Measurements from ENCODE around the gene RIPPLY1.

RIPPLY1 gene

GRCh38 chrX:106917830-106918500, 14.8 kb upstream of the RIPPLY1 start:
- TF ChIP-seq CTCF (IDR thresholded peaks at IDR 0.05; ENCODE audit: low read depth, low read length), result no peak

GRCh38 chrX:106912864-106913263, 9.7 kb upstream of the RIPPLY1 start:
- no peak for TF ChIP-seq CTCF (IDR thresholded peaks at IDR 0.05; ENCODE audit: low read depth, low read length)
- H3K4me3 ChIP-seq (ENCODE audit: low read depth, low read length), result no peak overlapping the region

More at GRCh38 chrX:106917830-106918500, 14.8 kb upstream of the RIPPLY1 start:
- no peak overlapping the region for H3K4me3 ChIP-seq (ENCODE audit: low read depth, low read length)

DNA sequence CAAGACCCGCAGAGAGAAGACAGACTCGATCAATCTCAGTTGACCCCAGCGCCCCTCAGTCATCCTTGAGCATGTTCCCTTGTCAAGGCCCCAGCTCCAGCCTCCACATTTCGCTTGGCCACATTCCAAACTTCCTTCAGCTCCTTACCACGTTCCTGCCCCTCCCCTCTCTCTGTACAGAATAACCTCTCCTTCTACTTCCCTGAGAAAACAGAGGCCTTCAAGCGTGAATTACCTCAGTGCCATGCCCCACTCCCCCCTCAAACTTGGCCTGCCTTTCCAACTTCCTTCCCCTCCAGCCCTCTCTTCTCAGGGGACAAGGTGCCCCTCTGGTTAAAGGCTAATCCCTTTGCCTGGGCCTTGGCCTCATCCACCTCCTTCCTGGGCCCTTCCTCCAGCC, 3.2 kb upstream of the RIPPLY1 start:
- H3K4me3 ChIP-seq (ENCODE audit: low read depth, low read length), result no peak overlapping the region
- TF ChIP-seq CTCF (IDR thresholded peaks at IDR 0.05; ENCODE audit: low read depth, low read length), result no peak

DNA sequence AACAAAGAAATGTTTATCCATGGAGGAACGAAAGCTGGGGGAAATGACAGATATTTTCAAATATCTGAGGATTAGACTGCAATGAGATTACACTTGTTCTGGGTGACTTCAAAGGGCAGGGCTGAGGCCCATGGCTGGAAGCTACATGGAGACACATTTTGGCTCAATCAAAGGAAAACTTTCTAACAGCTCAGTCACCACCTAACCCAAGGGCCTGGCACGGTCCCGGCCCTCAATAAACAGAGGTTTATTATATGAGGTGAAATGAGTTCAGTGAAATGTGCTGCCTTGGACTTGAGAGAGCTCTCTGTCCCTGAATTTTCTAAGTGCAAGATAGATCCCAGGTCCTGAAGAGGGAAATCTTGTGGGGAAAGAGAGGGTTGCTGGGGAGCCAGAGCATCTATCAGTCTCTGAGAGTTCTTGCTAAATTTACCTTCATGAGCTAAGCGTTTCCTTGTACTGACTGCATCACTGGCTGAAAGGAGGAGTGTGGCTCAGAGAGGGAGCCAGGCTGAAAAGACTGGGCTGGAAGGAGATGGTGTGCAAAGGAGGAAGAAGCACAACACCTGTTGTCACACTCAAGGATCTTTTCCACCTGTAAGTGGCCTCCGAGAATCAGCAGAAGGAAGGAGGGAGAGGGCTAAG, 2.0 kb upstream of the RIPPLY1 start:
- TF ChIP-seq CTCF (IDR thresholded peaks at IDR 0.05; ENCODE audit: low read depth, low read length), result no peak
- no peak overlapping the region for H3K4me3 ChIP-seq (ENCODE audit: low read depth, low read length)

DNA sequence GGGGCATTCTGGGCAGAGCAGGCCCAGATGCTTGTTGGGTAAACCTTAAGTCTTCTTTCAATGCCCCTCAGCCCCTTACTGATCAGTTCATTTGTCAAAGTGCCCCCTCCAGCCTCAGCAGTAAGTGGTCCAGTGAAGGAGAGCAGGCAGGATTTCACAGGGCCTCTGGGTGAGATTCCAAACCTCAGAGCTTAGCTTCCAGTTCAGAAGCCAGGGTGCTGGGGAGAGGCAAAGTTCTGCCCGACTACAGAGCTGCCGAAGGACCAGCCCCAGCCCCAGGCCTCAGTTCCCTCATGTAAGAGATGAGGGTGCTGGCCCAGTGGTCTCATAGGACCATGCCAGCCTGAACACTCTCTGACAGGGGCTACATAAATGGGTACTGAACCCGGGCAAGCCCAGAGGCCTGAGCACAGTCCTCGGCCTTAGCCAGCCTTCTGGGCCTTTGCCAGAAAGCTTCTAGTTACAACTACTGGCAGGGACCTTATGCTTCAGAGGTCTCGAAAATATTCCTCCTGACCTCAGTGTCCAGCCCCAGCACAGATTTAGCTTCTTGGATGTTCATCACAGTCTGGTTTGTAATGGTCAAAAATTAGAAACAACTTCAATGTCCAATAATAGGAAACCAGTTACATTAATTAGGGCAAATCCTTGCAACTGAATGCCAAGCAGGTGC, 851 bp upstream of the RIPPLY1 start:
- no peak for TF ChIP-seq CTCF (IDR thresholded peaks at IDR 0.05; ENCODE audit: low read depth, low read length)
- H3K4me3 ChIP-seq (ENCODE audit: low read depth, low read length), result no peak overlapping the region

DNA sequence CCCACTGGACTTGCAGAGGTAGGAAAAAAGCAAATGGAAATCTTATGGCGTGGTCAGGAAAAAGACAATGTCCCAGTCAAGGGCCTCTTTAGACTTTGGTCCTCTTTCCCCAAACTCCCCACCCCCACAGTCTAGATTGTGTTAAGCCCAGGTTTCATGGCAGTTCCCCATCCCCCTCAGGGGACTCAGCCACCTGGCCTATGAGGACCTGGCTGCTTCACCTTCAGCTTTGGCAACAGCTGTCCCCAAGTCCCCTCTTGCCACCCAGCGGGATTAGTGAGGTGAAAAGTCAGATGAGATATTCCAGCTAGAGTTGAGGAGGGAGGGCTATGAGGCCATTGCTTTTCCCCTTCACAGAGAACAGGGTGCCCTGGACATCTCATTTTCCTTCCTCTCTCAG, 457 bp downstream of the RIPPLY1 start:
- no peak for TF ChIP-seq CTCF (IDR thresholded peaks at IDR 0.05; ENCODE audit: low read depth, low read length)
- H3K4me3 ChIP-seq (ENCODE audit: low read depth, low read length), result no peak overlapping the region

GRCh38 chrX:106901781-106902219, 1.3 kb downstream of the RIPPLY1 start:
- H3K4me3 ChIP-seq (ENCODE audit: low read depth, low read length), result no peak overlapping the region

More at GRCh38 chrX:106901781-106902219, 1.3 kb downstream of the RIPPLY1 start:
- TF ChIP-seq CTCF (IDR thresholded peaks at IDR 0.05; ENCODE audit: low read depth, low read length), result no peak

Measured in WI38 (cell line).